NCI-H146 treated with DMSO at 0.1 percent for 48 hours (cell line): ENCODE data around the gene EFEMP1.

Experiments used
- DNase-seq: peaks from one replicate; lab custom pipeline; 2025; ENCODE audit not compliant: unreplicated experiment; lab: John Stamatoyannopoulos, UW

Gene EFEMP1

GRCh38 chr2:55932843-55933242 lies 9.3 kb upstream of the EFEMP1 start:
- no peak for DNase-seq

GRCh38 chr2:55931281-55931680 lies 7.7 kb upstream of the EFEMP1 start:
- no peak for DNase-seq

GRCh38 chr2:55929476-55929875 lies 5.9 kb upstream of the EFEMP1 start:
- no peak for DNase-seq

- DNase-seq = no peak
Observed at GRCh38 chr2:55926974-55927373, 3.4 kb upstream of the EFEMP1 start.

- no peak for DNase-seq
Observed at GRCh38 chr2:55926246-55926645, 2.7 kb upstream of the EFEMP1 start.

GRCh38 chr2:55923982-55924321 lies 370 bp upstream of the EFEMP1 start:
- no peak for DNase-seq

GRCh38 chr2:55922291-55922907 lies 1.2 kb downstream of the EFEMP1 start:
- no peak for DNase-seq

- DNase-seq = no peak
Observed at GRCh38 chr2:55919574-55919973, 4.0 kb downstream of the EFEMP1 start.

- DNase-seq = no peak
Observed at GRCh38 chr2:55918856-55919255, 4.7 kb downstream of the EFEMP1 start.

- no peak for DNase-seq
Observed at GRCh38 chr2:55917713-55918390, 5.7 kb downstream of the EFEMP1 start.

GRCh38 chr2:55917117-55917516 lies 6.5 kb downstream of the EFEMP1 start:
- no peak for DNase-seq

GRCh38 chr2:55916473-55917049 lies 7.0 kb downstream of the EFEMP1 start:
- DNase-seq = no peak

- DNase-seq = no peak
Observed at GRCh38 chr2:55914786-55915185, 8.8 kb downstream of the EFEMP1 start.

GRCh38 chr2:55912926-55913325 lies 10.7 kb downstream of the EFEMP1 start:
- DNase-seq = no peak

GRCh38 chr2:55910077-55910476 lies 13.5 kb downstream of the EFEMP1 start:
- DNase-seq = no peak

- DNase-seq = no peak
Observed at GRCh38 chr2:55907686-55908085, 15.9 kb downstream of the EFEMP1 start.

GRCh38 chr2:55906993-55907392 lies 16.6 kb downstream of the EFEMP1 start:
- DNase-seq = no peak

- no peak for DNase-seq
Observed at GRCh38 chr2:55903727-55904126, 19.9 kb downstream of the EFEMP1 start.

GRCh38 chr2:55902971-55903370 lies 20.6 kb downstream of the EFEMP1 start:
- DNase-seq = no peak

- no peak for DNase-seq
Observed at GRCh38 chr2:55902429-55902828, 21.2 kb downstream of the EFEMP1 start.

GRCh38 chr2:55901941-55902340 lies 21.6 kb downstream of the EFEMP1 start:
- no peak for DNase-seq

GRCh38 chr2:55901322-55901721 lies 22.3 kb downstream of the EFEMP1 start:
- DNase-seq = no peak

GRCh38 chr2:55899881-55900280 lies 23.7 kb downstream of the EFEMP1 start:
- DNase-seq = no peak
